Panc1 (cell line): Measurements from ENCODE around the gene FAM53B. TPM values are rescaled to one million over a fixed set of nuclear protein-coding genes. Genes with fewer than 3 reads are reported as not detected.

Experiments used
- ATAC-seq: fragments of 200-7000 bp; cut with Tn5 transposase; 2 replicates; pipeline ENCODE4 v1.9.1; 2020; ENCODE audit warnings: mild to moderate bottlenecking, moderate library complexity
- BruUV-seq: library from RNA; stranded (reverse); fragments of 400-500 nt; replicated peaks from 2 replicates; lab custom pipeline; 2021; lab: Mats Ljungman, UMichigan
- CTCF ChIA-PET: fragments of 300-600 bp; sonication (Branson Sonifier 250); formaldehyde crosslinking; loops from one replicate; lab custom pipeline; 2022; ENCODE audit warnings: antibody characterized with exemption; lab: Charles Lee
- POLR2A ChIA-PET: fragments of 300-600 bp; sonication (Branson Sonifier 250); formaldehyde crosslinking; loops from one replicate; lab custom pipeline; 2022; ENCODE audit warnings: antibody characterized with exemption; lab: Charles Lee
- DNase-seq: peaks from one replicate; pipeline ENCODE4 v3.0.0-alpha.2; 2010; ENCODE audit warnings: low read depth, low spot score
- H3K27ac ChIP-seq: 2 replicates; pipeline ENCODE4 v1.5.1; 2011; ENCODE audit warnings: mild to moderate bottlenecking, low read length, inconsistent platforms
- H3K27me3 ChIP-seq: fragments of 200-500 bp; sonication (Bioruptor generic); 2 replicates; pipeline ENCODE4 v1.6.0; 2014; ENCODE audit warnings: low read length, inconsistent platforms; ENCODE audit not compliant: control insufficient read depth, insufficient read depth
- H3K36me3 ChIP-seq: fragments of 200-500 bp; sonication (Bioruptor generic); 2 replicates; pipeline ENCODE4 v1.5.1; 2014; ENCODE audit warnings: inconsistent platforms, mild to moderate bottlenecking, low read length, moderate library complexity; ENCODE audit not compliant: control insufficient read depth, insufficient read depth
- H3K4me1 ChIP-seq: 2 replicates; pipeline ENCODE4 v1.5.1; 2011; ENCODE audit warnings: inconsistent platforms, mild to moderate bottlenecking, low read length, moderate library complexity; ENCODE audit not compliant: control insufficient read depth, insufficient read depth
- H3K4me3 ChIP-seq, 2 experiments: 2 replicates each; pipeline ENCODE4 v1.5.1; 2011 to 2012; ENCODE audit warnings: low read depth in 2 of 2, low read length in 2 of 2, mild to moderate bottlenecking in 2 of 2, inconsistent platforms in 1 of 2, moderate library complexity in 1 of 2
- H3K9me3 ChIP-seq: fragments of 200-500 bp; sonication (Bioruptor generic); 2 replicates; pipeline ENCODE4 v1.5.1; 2014; ENCODE audit warnings: low read depth, mild to moderate bottlenecking, inconsistent platforms, low read length, moderate library complexity; ENCODE audit not compliant: control insufficient read depth, insufficient read depth
- CTCF ChIP-seq: fragments of 450-650 bp; IDR thresholded peaks from 2 replicates; pipeline ENCODE4 v1.5.1; 2017; ENCODE audit warnings: mild to moderate bottlenecking
- POLR2AphosphoS5 ChIP-seq: IDR thresholded peaks from 2 replicates; pipeline ENCODE4 v1.6.1; 2012; ENCODE audit warnings: mild to moderate bottlenecking, low read depth, low read length, moderate library complexity
- REST ChIP-seq, 2 experiments: IDR thresholded peaks; 2 replicates each; pipeline ENCODE4 v1.6.1; 2011 to 2012; ENCODE audit warnings: low read depth in 2 of 2, control low read depth in 1 of 2, low read length in 1 of 2, mild to moderate bottlenecking in 1 of 2, moderate library complexity in 1 of 2; ENCODE audit not compliant: insufficient read depth in 1 of 2
- SIN3A ChIP-seq: IDR thresholded peaks from 2 replicates; pipeline ENCODE4 v1.6.1; 2012; ENCODE audit warnings: low read depth, mild to moderate bottlenecking, low read length, moderate library complexity, borderline replicate concordance; ENCODE audit not compliant: insufficient read depth
- TCF7L2 ChIP-seq: IDR thresholded peaks from 2 replicates; pipeline ENCODE4 v1.6.1; 2011; ENCODE audit warnings: mild to moderate bottlenecking, low read depth, low read length, inconsistent platforms
- in situ Hi-C: cut with HindIII; loops from 2 replicates; pipeline ENCODE4 v1.10.0; 2016; ENCODE audit warnings: low sequenced_read_pairs, low pct_unique_long_range_greater_than_20kb
- intact Hi-C: fragments of 100-400 bp; cut with micrococcal nuclease; formaldehyde crosslinking; loops from one replicate; pipeline ENCODE4 v1.10.0; 2022; ENCODE audit not compliant: unreplicated experiment
- total RNA-seq: library from RNA; stranded (reverse); gene quantifications from one replicate; pipeline ENCODE4 v1.2.1, GENCODE V29; 2021; ENCODE audit not compliant: unreplicated experiment

FAM53B gene
- total RNA-seq, 1 experiment from 2014 or later, result 42.5 TPM

- DNase-seq, result no peak
- no peak for TF ChIP-seq CTCF
- TF ChIP-seq REST (IDR thresholded peaks at IDR 0.05; ENCODE audit: insufficient read depth in 1 of 2, low read depth in 2 of 2, low read length in 1 of 2), result no peak
- no peaks in the 10 kb centered on the region for H3K4me1 ChIP-seq
- peaks cover 4% of the 10 kb centered on the region; the same call in 1 of the 2 replicates for H3K36me3 ChIP-seq
- no peak overlapping the region for H3K27ac ChIP-seq
- ChIA-PET POLR2A (no interaction called here), CTCF (no interaction called here)
- no peak overlapping the region for H3K4me3 ChIP-seq
- H3K27me3 ChIP-seq, result no peaks in the 10 kb centered on the region
- in situ Hi-C loops (no loop called here), intact Hi-C loops (no loop called here)
- no TSS peak for BruUV-seq
- ATAC-seq, result no peak
- H3K9me3 ChIP-seq, result no peaks in the 10 kb centered on the region
Measured at GRCh38 chr10:124675824-124676223, 68.4 kb downstream of the FAM53B start.

DNA sequence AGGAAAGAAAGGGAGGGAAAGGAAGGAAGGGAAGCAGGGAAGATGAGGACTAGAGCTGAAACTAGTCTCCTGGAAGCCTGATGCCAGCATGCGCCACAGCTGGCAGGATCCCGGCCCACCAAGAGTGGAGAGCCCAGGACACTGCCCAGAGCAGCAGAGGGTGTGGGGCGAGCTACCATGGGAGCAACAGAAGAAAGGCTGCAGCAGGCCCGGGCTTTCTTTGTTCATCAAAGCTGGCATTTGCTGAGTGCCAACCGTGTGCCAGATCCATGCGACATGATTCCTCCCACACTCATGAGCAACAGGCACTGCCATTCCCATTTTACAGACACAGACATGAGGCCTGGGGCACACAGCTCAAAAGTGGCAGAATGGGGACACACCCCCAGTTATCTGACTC is 68.9 kb downstream of the FAM53B start:
- Histone ChIP-seq H3K9me3 (no peaks in the 10 kb centered on the region), H3K4me3 (no peak overlapping the region), H3K27ac (no peak overlapping the region), H3K4me1 (no peaks in the 10 kb centered on the region), H3K36me3 (peaks cover 1% of the 10 kb centered on the region; the same call in 1 of the 2 replicates), H3K27me3 (no peaks in the 10 kb centered on the region)
- DNase-seq (no peak), ATAC-seq (no peak)
- ChIA-PET CTCF (no interaction called here), POLR2A (interaction anchor here (0.5 kb wide), 1 partner anchor 57 kb away, joined by 3 read pairs; no protein-coding TSS in a partner anchor)
- TF ChIP-seq TCF7L2 (no peak), REST (IDR thresholded peaks at IDR 0.05; ENCODE audit: insufficient read depth in 1 of 2, low read depth in 2 of 2, low read length in 1 of 2) (no peak), CTCF (no peak), SIN3A (no peak), POLR2AphosphoS5 (no peak)
- in situ Hi-C loops, result no loop called here
- no TSS peak for BruUV-seq
- intact Hi-C loops, result no loop called here
